Right renal pelvis (tissue), 4 donors: ENCODE measurements around the gene PSG3. TPM values are rescaled to one million over a fixed set of nuclear protein-coding genes. Genes with fewer than 3 reads are reported as not detected.
"Not testable (repeated sequence)": the region's sequence is repeated elsewhere in the genome, so short reads cannot be mapped to it uniquely, and the experiment has no call there.

Experiments used
- DNase-seq, 4 donors: peaks; one replicate each; pipeline ENCODE4 v3.0.0-alpha.2; 2013; ENCODE audit warnings: low read depth in 4 of 4, low spot score in 3 of 4, missing footprints in 1 of 4
- polyA plus RNA-seq, 4 donors: library from polyadenylated mRNA; unstranded; fragments of 120-200 nt; gene quantifications; one replicate each; pipeline ENCODE4 v1.2.1, GENCODE V29; 2013; ENCODE audit not compliant: insufficient read length in 4 of 4

PSG3 gene
- under 1 TPM in 3 of 4 donors, not detected in 1; 0.13 to 0.53 (median 0.19) TPM for polyA plus RNA-seq

- DNase-seq: not testable (repeated sequence)
These were observed at the start of gene PSG3 for GRCh38 chr19:42740381-42740780. TSS of gene PSG3 (minus strand) at chr19:42740481. CDS start at chr19:42740384, 97 bp downstream.

GRCh38 chr19:42788766-42789165 lies 48.5 kb upstream of the PSG3 start:
- not testable (repeated sequence) for DNase-seq

- DNase-seq: not testable (repeated sequence)
These were observed 47.5 kb upstream of the PSG3 start for GRCh38 chr19:42787766-42788165.

GRCh38 chr19:42776750-42777612 lies 36.7 kb upstream of the PSG3 start:
- peak; percentile 12 to 39 (median 25) for DNase-seq

GRCh38 chr19:42774510-42775158 lies 34.4 kb upstream of the PSG3 start:
- not testable (repeated sequence) for DNase-seq

- not testable (repeated sequence) for DNase-seq
These were observed 27.0 kb upstream of the PSG3 start for GRCh38 chr19:42767319-42767718.

GRCh38 chr19:42766871-42767270 lies 26.6 kb upstream of the PSG3 start:
- not testable (repeated sequence) for DNase-seq

GRCh38 chr19:42764836-42765235 lies 24.6 kb upstream of the PSG3 start:
- no peak for DNase-seq

- DNase-seq: no peak
These were observed 22.5 kb upstream of the PSG3 start for GRCh38 chr19:42762789-42763188.

- not testable (repeated sequence) for DNase-seq
These were observed 21.6 kb upstream of the PSG3 start for GRCh38 chr19:42761924-42762295.

GRCh38 chr19:42760954-42761923 lies 21.0 kb upstream of the PSG3 start:
- DNase-seq: not testable (repeated sequence)

- DNase-seq: not testable (repeated sequence)
These were observed 18.4 kb upstream of the PSG3 start for GRCh38 chr19:42758667-42759066.

GRCh38 chr19:42752246-42752645 lies 12.0 kb upstream of the PSG3 start:
- DNase-seq: not testable (repeated sequence)

- DNase-seq: not testable (repeated sequence)
These were observed 1.7 kb upstream of the PSG3 start for GRCh38 chr19:42741726-42742607.

GRCh38 chr19:42737581-42738011 lies 2.7 kb downstream of the PSG3 start:
- not testable (repeated sequence) for DNase-seq

- not testable (repeated sequence) for DNase-seq
These were observed 11.9 kb downstream of the PSG3 start for GRCh38 chr19:42728341-42728740.

- not testable (repeated sequence) for DNase-seq
These were observed 26.3 kb downstream of the PSG3 start for GRCh38 chr19:42714000-42714399.

- DNase-seq: not testable (repeated sequence)
These were observed 27.5 kb downstream of the PSG3 start for GRCh38 chr19:42712753-42713152.

GRCh38 chr19:42710986-42711385 lies 29.3 kb downstream of the PSG3 start:
- DNase-seq: not testable (repeated sequence)
